GM23248 (cell line): ENCODE measurements around the gene CTSF.

Source experiments
- EZH2 ChIP-seq: fragments of 200-600 bp; sonication (generic); IDR thresholded peaks from 2 replicates; pipeline ENCODE4 v1.6.1; 2018; ENCODE audit warnings: antibody characterized with exemption, mild to moderate bottlenecking; ENCODE audit not compliant: insufficient read depth, poor library complexity, severe bottlenecking
- EZH2phosphoT487 ChIP-seq: fragments of 200-600 bp; sonication (generic); IDR thresholded peaks from 2 replicates; pipeline ENCODE4 v1.6.1; 2018; ENCODE audit warnings: antibody characterized with exemption, moderate library complexity, mild to moderate bottlenecking, low read depth; ENCODE audit not compliant: insufficient read depth

- TF ChIP-seq EZH2phosphoT487 (no peak), EZH2 (no peak)
Observed at GRCh38 chr11:66557733-66558326, 10.6 kb downstream of the CTSF start.
